ENCODE results near the gene TCF21.

The TCF21 gene

DNA sequence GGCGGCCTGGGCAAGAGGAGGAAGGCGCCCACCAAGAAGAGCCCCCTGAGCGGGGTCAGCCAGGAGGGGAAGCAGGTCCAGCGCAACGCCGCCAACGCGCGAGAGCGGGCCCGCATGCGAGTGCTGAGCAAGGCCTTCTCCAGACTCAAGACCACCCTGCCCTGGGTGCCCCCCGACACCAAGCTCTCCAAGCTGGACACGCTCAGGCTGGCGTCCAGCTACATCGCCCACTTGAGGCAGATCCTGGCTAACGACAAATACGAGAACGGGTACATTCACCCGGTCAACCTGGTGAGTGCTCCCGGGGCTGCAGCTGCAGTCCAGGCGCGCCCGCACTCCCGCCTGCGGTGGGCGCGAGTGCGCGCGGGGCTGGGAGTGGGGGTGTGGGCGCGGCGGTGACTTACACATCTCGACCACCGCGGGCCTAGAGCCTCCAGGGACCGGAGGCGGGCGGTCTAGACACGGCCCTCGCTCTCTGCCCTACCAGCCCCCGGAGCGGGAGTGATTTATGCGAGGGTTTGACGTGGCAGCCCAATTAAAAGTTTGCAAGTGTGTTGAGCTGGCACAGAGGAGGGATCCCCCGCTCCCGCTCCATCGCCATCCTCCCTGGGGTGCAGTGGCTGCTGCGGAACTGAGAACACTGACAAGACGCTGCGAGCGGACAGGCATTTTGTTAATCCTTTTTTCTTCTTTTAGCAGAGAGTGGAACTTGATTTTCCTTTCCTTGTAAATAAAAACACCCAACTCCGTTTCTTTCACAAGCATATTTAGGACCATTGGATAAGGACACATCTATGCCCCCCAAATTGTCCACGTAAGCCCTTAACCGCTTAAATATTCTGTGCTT lies 867 bp downstream of the TCF21 start:
- peak; percentile 56 for DNase-seq (ENCODE audit: low read depth, low spot score)

DNA sequence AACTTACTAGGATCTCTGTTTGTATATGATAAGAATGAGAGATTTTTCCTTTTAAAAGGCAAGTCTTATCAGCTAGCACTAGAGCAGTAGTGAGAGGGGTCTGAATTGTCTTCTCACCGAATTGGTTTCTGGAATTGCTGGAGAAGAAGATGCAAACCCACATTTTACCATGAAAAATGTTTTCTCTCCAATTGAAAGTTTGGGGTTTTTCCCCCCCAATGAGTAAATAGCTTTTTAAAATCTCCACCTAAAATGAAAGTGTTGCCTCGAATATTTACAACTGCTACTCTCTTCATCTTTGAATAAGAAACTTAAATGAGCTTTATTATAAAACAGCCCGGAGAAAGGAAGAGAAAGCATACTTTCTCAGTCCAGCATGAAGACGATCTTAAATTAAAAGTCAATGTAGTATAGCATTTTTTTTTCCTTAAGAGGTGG lies 1.8 kb downstream of the TCF21 start:
- DNase-seq (ENCODE audit: low read depth, low spot score): peak; percentile 24

DNA sequence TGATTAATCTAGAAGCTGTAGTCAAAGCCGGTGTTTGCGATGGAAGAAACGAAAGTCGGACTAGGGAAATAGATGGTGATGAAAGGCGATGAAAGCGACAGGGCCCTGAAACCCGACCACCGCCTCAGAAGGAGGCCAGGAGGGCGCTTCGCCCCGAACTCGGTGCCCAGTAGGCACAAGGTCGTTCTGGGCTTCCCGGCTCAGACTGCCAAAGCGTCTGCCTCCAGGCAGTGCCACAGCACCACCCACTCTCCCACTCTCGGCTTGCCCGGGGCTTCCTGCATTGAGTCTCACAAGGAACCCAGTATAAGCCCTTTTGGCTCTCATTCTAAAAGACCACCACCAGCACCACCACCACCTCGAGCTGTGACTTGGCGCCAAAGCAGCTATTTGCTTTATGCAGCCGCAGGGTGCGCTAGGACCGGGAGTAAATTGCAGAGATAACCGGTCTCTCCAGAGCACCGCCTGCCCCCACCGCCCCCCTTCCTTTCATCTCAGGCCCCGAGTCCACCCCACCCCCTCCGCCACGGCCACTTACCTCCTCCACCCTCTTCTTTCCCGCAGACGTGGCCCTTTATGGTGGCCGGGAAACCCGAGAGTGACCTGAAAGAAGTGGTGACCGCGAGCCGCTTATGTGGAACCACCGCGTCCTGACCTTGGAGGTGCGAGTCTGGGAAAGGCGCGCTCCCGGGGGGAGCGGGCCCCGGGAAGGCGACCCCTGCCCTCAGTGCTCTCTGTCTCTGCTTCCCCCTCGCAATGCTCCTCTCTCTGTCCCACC lies 2.4 kb downstream of the TCF21 start:
- DNase-seq (ENCODE audit: low read depth, low spot score): peak; percentile 55

GRCh38 chr6:133891927-133892812 lies 3.3 kb downstream of the TCF21 start:
- DNase-seq (ENCODE audit: low read depth, low spot score): no peak

GRCh38 chr6:133892813-133893691 lies 4.1 kb downstream of the TCF21 start:
- peak; percentile 21 for DNase-seq (ENCODE audit: low read depth, low spot score)

GRCh38 chr6:133893946-133894345 lies 5.0 kb downstream of the TCF21 start:
- DNase-seq (ENCODE audit: low read depth, low spot score): no peak

DNA sequence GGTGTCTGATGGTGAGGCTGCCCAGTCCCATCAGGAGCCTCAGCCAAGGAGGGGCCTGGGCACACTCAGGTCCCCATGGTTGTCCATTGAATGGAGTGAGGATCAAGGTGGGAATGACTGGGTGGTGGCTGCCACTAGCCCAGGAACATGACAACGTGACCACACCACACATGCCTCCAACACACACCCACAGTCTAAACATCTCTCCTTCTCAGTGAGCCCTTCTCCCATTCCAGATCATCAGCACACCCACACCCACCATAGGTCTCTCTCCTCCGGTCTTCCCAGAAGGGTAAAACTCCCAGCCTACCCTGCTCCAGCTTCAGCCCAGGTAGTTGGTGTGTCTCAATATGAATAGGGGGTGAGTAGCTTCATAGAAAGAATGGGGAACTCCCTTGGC lies 5.5 kb downstream of the TCF21 start:
- DNase-seq (ENCODE audit: low read depth, low spot score): no peak

DNA sequence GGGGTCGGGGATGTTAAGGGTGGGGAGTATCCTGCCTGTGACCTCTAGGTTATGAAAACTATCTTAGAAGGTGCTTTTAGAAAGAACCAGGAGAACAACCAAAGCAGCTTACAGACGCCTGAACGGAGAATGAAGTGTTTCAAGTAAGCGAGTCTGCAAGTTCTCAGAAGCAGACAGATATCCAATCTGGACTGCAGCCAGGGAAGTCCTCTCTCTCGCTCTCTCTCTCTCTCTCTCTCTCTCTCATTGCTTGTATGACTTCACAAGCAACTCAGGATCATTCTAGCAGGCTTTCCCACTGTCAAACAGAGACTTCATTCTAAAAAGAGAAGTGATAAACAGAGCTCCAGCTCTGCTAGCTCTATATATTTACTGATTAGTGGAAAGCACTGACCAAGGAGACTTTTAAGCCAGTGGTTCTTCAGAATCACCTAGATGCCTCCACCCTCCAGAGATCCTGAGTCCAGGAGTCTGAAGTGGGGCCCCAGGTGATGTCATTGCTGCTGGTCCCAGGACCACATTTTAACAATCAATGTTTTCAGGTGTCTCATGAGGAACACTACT lies 6.0 kb downstream of the TCF21 start:
- no peak for DNase-seq (ENCODE audit: low read depth, low spot score)

DNA sequence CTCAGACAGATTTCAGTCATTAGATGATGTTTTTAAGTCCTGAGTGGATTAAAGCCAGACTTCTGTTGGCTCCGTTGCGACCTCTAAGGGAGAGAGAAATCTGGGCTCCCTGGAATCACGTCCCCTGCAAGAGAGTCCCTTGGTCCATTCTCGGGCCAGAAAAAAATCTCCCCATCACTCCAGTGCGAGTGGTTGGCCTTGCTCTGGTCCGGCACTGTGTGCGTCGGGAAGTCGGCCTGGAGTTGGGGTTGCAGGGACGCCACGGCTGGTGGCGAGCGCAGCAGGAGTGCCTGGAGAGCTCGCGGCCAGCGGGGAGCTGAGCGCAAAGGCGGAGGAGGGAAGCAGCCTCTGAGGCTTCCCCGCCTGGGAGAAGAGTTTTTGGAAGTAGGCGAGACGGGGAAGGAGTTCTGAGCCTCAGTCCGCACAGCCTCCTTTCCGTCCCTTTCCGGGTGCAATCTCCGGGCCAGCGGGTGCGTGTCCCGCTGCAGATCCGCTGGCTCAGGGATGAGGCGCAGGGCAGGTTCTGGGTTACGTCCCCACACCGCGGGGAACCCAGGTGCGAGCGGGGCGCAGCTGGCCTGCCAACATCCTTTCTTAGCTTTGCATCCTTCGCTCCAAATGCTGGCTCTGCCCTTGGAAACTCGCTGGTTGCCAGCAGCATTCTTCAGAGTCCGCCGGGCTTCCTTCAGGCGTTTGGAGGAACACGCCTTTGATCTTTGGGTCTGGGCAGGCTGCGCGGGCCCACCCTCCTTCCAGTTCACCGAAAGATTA lies 6.8 kb downstream of the TCF21 start:
- DNase-seq (ENCODE audit: low read depth, low spot score): peak; percentile 51

DNA sequence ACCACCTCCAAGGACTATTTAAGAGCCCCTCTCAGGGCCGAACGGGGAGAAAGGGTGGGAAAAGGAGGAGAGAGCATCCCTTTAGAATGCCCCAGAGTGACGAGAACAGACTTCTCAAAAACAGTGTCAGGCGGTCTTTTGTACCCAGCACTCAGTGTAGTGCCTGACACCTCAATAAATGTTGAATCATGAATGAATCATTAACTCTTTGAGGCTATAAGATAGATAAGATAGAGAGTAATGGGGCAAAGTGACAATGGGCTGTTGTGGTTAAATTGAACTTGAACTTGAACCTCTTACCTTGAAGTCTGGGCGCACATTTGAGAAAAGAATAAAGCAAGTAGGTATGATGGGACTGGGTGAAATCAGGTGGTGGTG lies 7.4 kb downstream of the TCF21 start:
- no peak for DNase-seq (ENCODE audit: low read depth, low spot score)

GRCh38 chr6:133898263-133898662 lies 9.3 kb downstream of the TCF21 start:
- DNase-seq (ENCODE audit: low read depth, low spot score): no peak

GRCh38 chr6:133899556-133899955 lies 10.6 kb downstream of the TCF21 start:
- DNase-seq (ENCODE audit: low read depth, low spot score): no peak

DNA sequence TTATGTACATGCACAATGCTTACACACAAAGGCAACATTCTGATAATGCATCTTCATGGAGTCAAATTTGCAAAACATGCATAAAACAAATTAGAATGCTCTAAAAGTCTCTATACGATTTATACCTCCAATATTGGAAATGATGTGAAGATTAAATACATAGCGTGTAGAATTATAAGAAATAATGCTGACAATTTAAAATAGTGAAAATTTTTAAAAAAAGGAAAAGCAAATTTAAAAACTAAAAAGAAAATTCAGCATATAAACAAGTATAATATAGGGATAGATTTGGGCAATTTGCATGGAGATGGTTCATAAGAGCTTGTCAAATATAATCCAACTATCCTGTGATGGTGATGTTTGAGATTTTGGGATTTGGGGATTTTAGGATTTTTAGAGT lies 14.9 kb downstream of the TCF21 start:
- DNase-seq (ENCODE audit: low read depth, low spot score): no peak

GRCh38 chr6:133906050-133906449 lies 17.1 kb downstream of the TCF21 start:
- no peak for DNase-seq (ENCODE audit: low read depth, low spot score)

DNA sequence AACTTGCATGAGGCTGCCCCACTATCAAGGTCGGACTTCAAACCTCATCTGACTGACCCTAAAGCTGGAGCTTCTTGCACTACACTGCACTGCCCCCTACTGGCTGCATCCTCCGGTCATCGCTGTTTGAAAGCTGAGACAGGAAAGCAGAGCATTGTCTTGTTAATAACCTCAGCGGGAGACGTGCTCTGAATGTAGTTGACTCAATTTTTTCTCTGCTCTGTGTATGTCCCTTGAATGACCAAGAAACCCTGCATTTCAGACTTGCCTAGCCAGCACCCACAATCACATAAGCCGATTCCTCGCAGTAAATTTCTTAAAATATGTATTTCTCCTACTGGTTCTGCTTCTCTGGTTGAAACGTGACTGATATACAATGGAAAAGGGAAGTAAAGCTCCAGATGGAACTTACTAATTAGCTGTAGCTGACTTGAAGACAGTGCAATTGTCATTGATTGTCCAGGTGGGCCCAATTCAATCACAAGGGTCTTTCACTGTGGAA lies 27.8 kb downstream of the TCF21 start:
- DNase-seq (ENCODE audit: low read depth, low spot score): peak; percentile 95

DNA sequence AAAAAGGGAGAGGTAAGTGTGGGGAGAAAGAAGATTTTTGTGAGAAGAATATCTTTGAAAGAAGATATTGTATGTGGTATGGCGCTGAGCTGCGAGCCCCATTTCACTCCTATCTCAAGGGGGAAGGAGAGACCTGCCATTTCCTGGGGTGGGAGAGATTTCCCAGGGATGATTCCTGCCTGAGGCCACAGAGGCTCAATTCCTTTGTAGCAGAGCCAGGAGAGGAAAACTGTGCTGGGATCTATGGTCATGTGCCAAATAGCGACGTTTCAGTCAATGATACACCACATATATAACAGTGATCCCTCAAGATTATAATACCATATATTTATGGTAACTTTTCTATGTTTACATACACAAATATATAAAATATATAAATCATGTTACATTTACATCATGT lies 28.9 kb downstream of the TCF21 start:
- no peak for DNase-seq (ENCODE audit: low read depth, low spot score)

- no peak for DNase-seq (ENCODE audit: low read depth, low spot score)
Measured at GRCh38 chr6:133918208-133918930, 29.5 kb downstream of the TCF21 start.

DNA sequence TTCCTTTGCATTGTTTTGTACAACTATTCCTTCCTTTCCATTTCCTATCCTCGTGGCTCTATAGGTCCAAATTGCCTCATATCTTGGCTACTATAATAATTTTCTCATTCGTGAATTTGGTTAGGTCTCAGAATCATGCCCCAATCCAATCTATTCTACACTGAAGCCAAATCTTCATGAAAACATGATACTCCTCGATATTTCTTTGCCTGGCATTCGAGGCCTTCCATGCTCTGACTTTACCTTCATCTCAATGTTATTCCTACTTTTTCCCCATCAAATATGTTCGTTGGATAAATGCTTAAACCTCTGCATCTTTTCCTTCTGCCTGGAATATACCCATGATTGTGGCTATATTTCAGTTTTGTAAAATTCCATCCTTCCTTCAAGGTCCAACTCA lies 30.4 kb downstream of the TCF21 start:
- DNase-seq (ENCODE audit: low read depth, low spot score): no peak

All from astrocyte of the hippocampus (primary cell).